MV-4-11 (cell line): Measurements from ENCODE around the gene EMID1.
A peak's percentile ranks its signal among the peaks of the same experiment; 100 is the strongest.
"Not testable (repeated sequence)": the region's sequence is repeated elsewhere in the genome, so short reads cannot be mapped to it uniquely, and the experiment has no call there.

ENCODE experiments used
- DNase-seq: peaks from one replicate; lab custom pipeline; 2025; lab: John Stamatoyannopoulos, UW

Gene EMID1

GRCh38 chr22:29231971-29232959 is 26.6 kb downstream of the EMID1 start:
- no peak for DNase-seq

DNA sequence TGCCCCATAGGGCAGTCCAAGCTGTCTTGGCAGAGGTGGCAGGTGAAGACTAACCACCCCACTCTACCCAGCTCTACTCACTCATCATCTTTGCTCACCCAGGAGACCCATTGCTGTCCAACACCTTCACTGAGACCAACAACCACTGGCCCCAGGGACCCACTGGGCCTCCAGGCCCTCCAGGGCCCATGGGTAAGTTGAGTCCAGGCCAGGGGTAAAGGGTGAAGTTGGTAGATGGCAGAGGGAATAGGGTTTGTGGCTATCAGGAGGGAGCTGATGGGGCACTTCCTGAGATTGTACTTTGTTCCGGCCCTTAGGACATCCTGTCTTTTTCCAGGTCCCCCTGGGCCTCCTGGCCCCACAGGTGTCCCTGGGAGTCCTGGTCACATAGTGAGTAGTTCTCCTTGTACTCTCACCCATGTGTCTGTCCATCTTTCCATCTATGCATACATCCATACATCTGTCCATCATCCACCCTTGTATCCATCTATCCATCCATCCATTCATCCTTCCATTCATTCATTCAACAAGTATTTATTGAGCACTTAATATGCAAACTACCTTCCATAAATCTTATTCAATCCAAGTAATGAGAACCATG is 27.7 kb downstream of the EMID1 start:
- no peak for DNase-seq

DNA sequence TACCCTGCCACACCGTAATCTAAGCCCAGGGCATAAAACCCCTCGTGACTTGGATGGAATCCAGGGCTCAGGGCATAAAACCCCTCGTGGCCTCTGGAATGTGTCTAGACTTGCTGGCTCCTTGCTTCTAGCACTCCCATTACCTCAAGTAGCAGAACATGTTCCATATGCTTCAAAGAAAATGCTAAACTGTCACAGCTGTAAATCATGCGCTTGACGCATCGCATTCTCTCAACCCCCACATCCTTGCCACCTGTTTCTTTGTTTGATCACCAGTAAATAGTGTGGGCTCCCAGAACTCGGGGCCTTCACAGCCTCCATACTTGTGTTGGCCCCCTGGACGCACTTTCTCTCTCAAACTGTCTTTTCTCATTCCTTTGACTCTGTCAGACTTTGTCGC is 34.8 kb downstream of the EMID1 start:
- not testable (repeated sequence) for DNase-seq

- DNase-seq, result no peak
These were observed 38.3 kb downstream of the EMID1 start for GRCh38 chr22:29243874-29244446.

- no peak for DNase-seq
These were observed 39.3 kb downstream of the EMID1 start for GRCh38 chr22:29244785-29245625.

- DNase-seq, result peak; percentile 56
These were observed 40.1 kb downstream of the EMID1 start for GRCh38 chr22:29245626-29246385.

DNA sequence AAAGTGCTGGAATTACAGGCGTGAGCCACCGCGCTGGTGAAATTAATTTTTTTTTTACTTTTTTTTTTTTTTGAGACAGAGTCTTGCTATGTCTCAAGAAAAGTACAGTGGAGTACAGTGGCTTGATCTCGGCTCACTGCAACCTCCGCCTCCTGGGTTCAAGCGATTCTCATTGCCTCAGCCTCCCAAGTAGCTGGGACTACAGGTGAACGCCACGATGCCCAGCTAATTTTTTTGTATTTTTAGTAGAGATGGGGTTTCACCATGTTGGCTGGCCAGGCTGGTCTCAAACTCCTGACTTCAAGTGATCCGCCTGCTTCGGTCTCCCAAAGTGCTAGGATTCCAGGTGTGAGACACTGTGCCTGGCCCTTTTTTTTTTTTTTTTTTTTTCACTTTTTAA is 42.2 kb downstream of the EMID1 start:
- DNase-seq, result not testable (repeated sequence)

DNA sequence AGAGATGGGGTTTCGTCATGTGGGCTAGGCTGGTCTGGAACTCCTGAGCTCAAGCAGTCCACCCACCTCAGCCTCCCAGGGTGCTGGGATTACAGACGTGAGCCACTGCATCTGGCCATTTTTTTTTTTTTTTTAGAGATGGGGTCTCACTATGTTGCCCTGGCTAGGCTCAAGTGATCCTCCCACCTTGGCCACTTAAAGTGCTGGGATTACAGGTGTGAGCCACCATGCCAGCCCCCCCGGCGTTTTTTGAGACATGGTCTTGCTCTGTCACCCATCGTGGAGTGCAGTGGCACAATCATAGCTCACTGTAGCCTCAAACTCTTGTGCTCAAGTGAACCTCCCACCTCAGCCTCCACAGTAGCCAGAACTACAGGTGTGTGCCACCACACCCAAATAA is 45.6 kb downstream of the EMID1 start:
- DNase-seq, result no peak

DNA sequence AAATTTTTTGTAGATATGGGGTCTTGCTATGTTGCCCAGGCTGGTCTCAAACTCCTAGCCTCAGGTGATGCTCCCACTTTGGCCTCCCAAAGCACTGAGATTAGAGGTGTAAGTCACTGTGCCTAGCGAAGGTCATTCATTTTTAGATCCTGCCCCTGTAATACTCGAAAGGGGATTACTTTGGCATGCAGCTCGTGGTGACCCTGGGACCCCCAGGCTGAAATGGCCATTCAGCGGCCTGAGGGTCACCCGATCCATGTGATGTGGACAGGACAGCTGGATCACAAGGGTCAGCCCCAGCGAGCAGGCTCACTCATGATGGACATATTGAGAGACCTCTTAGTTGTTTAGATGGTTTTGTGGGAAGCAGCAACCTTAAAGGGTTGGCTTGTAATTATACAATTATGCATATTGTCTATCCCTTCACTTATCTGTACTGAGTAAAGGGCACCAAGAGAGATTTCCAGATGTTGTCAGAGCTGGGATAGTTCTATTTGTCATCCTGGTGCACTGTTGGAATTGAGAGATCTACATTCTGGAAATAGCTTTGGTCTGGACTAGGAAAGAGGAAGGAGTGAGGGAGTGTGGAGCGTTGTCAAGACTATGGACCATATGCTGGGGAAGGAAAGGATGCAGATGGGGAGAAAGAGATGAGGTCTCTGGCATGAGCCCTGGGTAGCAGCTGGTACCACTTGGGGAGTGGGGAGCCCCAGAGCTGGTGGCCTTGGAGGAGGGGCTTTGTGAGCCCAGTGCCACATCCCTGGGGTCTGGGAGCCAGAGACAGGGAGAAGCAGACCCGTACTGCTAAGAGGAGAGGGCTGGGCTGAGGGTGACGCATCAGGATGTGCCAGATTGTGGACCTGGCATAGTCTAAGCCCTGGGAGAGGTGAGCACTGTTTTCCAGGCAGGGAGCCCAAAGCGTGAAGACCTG is 46.5 kb downstream of the EMID1 start:
- DNase-seq, result no peak

DNA sequence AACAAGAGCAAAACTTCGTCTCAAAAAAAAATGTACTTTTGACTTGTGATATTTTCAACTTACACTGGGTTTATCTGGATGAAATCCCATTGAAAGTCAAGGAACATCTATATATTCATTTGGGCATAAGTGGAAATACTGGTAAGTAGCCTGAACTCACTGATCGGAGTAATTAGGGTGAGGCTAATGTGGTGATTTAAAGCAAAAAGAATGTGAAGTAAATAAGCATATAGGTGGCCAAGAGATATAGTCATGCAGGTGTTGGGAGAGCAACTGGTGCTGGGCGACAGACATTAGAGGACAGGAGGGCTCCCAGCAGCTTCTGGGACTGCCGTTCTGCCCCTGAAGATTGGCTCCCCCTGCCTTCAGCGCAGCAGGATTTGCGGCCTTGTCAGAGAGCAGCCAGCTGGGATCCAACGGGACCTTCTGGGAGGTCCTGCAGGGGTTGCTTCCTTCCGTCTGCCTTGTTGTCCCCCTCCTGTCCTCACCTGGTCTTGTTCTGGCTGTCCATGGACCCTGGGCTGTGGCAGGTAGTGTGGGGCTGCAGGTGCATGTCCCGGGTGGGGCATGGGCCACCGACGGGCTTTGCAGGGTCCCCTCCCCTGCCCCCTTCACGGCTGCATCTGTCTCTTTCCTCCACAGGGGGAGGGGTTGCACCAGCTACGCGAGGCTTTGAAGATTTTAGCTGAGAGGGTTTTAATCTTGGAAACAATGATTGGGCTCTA is 48.0 kb downstream of the EMID1 start:
- DNase-seq, result no peak

- no peak for DNase-seq
These were observed 48.6 kb downstream of the EMID1 start for GRCh38 chr22:29254286-29254660.

DNA sequence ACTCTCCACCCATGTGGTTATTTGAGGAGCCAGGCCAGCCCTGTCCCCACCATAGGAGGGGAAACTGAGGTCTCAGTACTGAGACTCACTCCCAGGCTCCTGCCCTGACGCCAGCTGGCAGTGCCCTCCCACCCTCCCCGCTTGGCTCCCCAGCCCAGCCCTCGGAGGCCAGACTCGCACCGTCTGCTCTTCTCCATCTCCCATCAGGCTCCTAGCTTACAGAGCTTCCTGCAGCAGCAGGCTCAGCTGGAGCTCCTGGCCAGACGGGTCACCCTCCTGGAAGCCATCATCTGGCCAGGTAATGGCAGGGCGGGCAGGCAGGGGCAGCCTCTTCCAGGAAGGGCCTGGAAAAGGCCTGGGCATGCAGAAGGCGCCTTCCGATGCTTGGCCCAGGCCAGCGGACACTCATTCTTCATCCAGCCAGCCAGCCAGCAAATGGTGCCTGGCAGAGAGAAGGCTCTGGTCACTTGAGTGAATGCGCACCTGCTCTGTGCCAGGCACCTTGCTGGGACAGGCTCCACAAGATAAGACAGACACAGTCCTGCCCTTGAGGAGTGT is 49.4 kb downstream of the EMID1 start:
- DNase-seq, result no peak

- DNase-seq, result no peak
These were observed 51.1 kb downstream of the EMID1 start for GRCh38 chr22:29256606-29257325.

GRCh38 chr22:29257751-29258181 is 52.1 kb downstream of the EMID1 start:
- no peak for DNase-seq

- DNase-seq, result no peak
These were observed 52.9 kb downstream of the EMID1 start for GRCh38 chr22:29258407-29259252.

DNA sequence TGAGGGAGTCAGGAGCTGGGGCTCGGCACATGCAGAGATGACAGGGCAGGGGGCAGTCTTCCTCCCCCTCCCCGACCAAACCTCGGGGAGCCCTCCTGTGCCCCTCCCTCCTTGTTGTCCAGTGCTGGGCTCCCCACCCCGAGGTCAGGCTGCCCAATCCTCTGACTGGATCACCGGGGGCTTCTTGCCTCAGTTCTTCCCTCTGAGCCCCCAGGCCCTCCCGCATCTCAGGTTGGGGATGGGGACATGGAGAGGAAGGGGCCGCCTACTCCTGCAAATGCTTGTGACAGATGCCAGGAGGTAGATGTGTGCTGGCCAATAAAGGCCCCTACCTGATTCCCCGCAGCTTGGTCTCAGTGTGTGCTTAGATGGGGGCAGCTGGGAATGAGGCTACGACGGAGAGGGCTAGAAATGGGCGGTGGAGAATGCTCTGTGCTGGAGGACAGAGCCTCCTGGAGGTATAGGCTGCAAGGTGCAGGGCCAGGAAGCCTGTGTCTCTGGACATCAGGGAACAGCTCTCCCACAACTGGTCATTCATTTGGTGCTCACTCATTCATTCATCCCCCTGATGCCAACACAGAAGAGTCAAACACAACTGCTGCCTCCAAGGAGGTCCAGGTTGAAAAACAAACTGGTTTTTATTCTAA is 53.7 kb downstream of the EMID1 start:
- no peak for DNase-seq

DNA sequence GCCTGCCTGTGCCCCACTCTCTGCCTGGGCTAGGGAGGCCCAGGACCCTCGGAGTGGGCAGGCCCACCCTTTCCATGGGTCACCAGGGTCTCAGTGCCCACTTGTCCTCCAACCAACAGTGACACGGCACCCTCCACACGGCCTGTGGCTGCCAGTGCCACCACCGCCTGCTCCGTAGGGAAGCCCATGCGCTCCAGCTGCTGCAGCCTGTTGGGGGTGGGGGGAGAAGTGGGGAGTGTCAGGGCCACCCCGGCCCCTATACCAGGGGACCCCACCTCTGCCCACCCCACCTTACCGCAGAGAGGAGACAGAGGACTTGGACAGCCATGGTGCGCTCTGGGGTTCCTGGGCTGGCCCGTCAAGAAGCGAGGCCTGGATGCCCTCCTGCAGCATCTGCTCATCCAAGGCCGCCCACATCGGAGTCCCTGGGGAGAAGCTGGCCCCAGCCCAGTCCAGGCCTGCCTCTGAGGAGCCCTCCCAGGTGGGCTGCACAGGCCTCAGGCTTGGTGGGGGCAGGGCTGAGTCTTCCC is 54.4 kb downstream of the EMID1 start:
- DNase-seq, result no peak
